ENCODE measurements around the gene OR1E1.

GRCh38 chr17:3418222-3418621, 20.0 kb upstream of the OR1E1 start:
- TF ChIP-seq CTCF (IDR thresholded peaks at IDR 0.05) (no peak), POLR2AphosphoS5 (IDR thresholded peaks at IDR 0.05) (no peak)

All from breast epithelium (tissue), 3 donors.